H9 (cell line): ENCODE data around the gene OBI1. TPM values are rescaled to one million over a fixed set of nuclear protein-coding genes. Genes with fewer than 3 reads are reported as not detected.

ENCODE experiments used
- DNase-seq: peaks from one replicate; pipeline ENCODE4 v3.0.0-alpha.2; 2017
- H2AFZ ChIP-seq: one replicate; pipeline ENCODE4 v1.6.1; 2013; ENCODE audit warnings: mild to moderate bottlenecking, low read length, control low read depth, moderate library complexity
- H2AK5ac ChIP-seq: 2 replicates; pipeline ENCODE4 v1.6.1; 2013; ENCODE audit warnings: low read length, control low read depth, mixed read lengths; ENCODE audit not compliant: insufficient read length
- H2BK120ac ChIP-seq: one replicate; pipeline ENCODE4 v1.6.1; 2013; ENCODE audit warnings: low read depth, mild to moderate bottlenecking, low read length, control low read depth, inconsistent platforms; ENCODE audit not compliant: poor library complexity, severe bottlenecking
- H2BK12ac ChIP-seq: 2 replicates; pipeline ENCODE4 v1.6.1; 2013; ENCODE audit warnings: low read length, control low read depth, mixed read lengths, low read depth; ENCODE audit not compliant: insufficient read length
- H2BK15ac ChIP-seq: 2 replicates; pipeline ENCODE4 v1.6.1; 2013; ENCODE audit warnings: low read depth, low read length, control low read depth
- H2BK20ac ChIP-seq: one replicate; pipeline ENCODE4 v1.6.1; 2013; ENCODE audit warnings: low read depth, mild to moderate bottlenecking, low read length, control low read depth, inconsistent platforms; ENCODE audit not compliant: poor library complexity, severe bottlenecking
- H2BK5ac ChIP-seq: 2 replicates; pipeline ENCODE4 v1.6.1; 2013; ENCODE audit warnings: low read length, control low read depth, mixed read lengths; ENCODE audit not compliant: insufficient read length
- H3K14ac ChIP-seq: 2 replicates; pipeline ENCODE4 v1.6.1; 2013; ENCODE audit warnings: low read length, control low read depth; ENCODE audit not compliant: insufficient read depth
- H3K18ac ChIP-seq: 2 replicates; pipeline ENCODE4 v1.6.1; 2013; ENCODE audit warnings: low read depth, mild to moderate bottlenecking, mixed read lengths, low read length, control low read depth; ENCODE audit not compliant: insufficient read length
- H3K23ac ChIP-seq: 2 replicates; pipeline ENCODE4 v1.6.1; 2013; ENCODE audit warnings: low read length, control low read depth, mixed read lengths, low read depth; ENCODE audit not compliant: insufficient read length
- H3K23me2 ChIP-seq: 2 replicates; pipeline ENCODE4 v1.6.1; 2013; ENCODE audit warnings: low read depth, mild to moderate bottlenecking, mixed read lengths, low read length, control low read depth; ENCODE audit not compliant: insufficient read length, poor library complexity, severe bottlenecking
- H3K27ac ChIP-seq: 2 replicates; pipeline ENCODE4 v1.5.1; 2013; ENCODE audit warnings: low read length, control low read depth, mixed read lengths, low read depth; ENCODE audit not compliant: insufficient read length
- H3K27me3 ChIP-seq: 2 replicates; pipeline ENCODE4 v1.6.1; 2013; ENCODE audit warnings: low read length, control low read depth, inconsistent platforms; ENCODE audit not compliant: insufficient read depth
- H3K4ac ChIP-seq: 2 replicates; pipeline ENCODE4 v1.6.1; 2013; ENCODE audit warnings: low read depth, mild to moderate bottlenecking, control low read depth, inconsistent platforms, low read length, moderate library complexity
- H3K4me1 ChIP-seq: 2 replicates; pipeline ENCODE4 v1.6.1; 2013; ENCODE audit warnings: low read length, control low read depth, inconsistent platforms; ENCODE audit not compliant: insufficient read depth
- H3K4me2 ChIP-seq: 2 replicates; pipeline ENCODE4 v1.6.1; 2013; ENCODE audit warnings: low read length, control low read depth, mixed read lengths; ENCODE audit not compliant: insufficient read length, insufficient read depth
- H3K56ac ChIP-seq: 2 replicates; pipeline ENCODE4 v1.6.1; 2013; ENCODE audit warnings: low read depth, mild to moderate bottlenecking, mixed read lengths, low read length, control low read depth; ENCODE audit not compliant: insufficient read length
- H3K79me1 ChIP-seq: 2 replicates; pipeline ENCODE4 v1.6.1; 2013; ENCODE audit warnings: low read depth, mild to moderate bottlenecking, moderate library complexity, low read length, control low read depth, inconsistent platforms; ENCODE audit not compliant: insufficient read depth, poor library complexity, severe bottlenecking
- H3K79me2 ChIP-seq: 2 replicates; pipeline ENCODE4 v1.6.1; 2013; ENCODE audit warnings: low read length, control low read depth, inconsistent platforms; ENCODE audit not compliant: insufficient read depth
- H3K9ac ChIP-seq: 2 replicates; pipeline ENCODE4 v1.6.1; 2013; ENCODE audit warnings: low read length, control low read depth, mixed read lengths; ENCODE audit not compliant: insufficient read length; ENCODE audit errors: extremely low read depth
- H3K9me3 ChIP-seq: one replicate; pipeline ENCODE4 v1.6.1; 2013; ENCODE audit warnings: low read depth, low read length, inconsistent platforms; ENCODE audit not compliant: control insufficient read depth
- H3T11ph ChIP-seq: one replicate; pipeline ENCODE4 v1.6.1; 2013; ENCODE audit warnings: mild to moderate bottlenecking, low read length, control low read depth, inconsistent platforms
- H4K20me1 ChIP-seq: one replicate; pipeline ENCODE4 v1.6.1; 2013; ENCODE audit not compliant: control insufficient read depth, insufficient read length, insufficient read depth
- H4K5ac ChIP-seq: 2 replicates; pipeline ENCODE4 v1.6.1; 2013; ENCODE audit warnings: low read depth, mild to moderate bottlenecking, mixed read lengths, low read length, control low read depth; ENCODE audit not compliant: insufficient read length
- H4K8ac ChIP-seq: replicated peaks from 2 replicates; pipeline ENCODE4 v1.6.1; 2013; ENCODE audit warnings: low read length, control low read depth, mixed read lengths, low read depth; ENCODE audit not compliant: insufficient read length
- H4K91ac ChIP-seq: 2 replicates; pipeline ENCODE4 v1.6.1; 2013; ENCODE audit warnings: low read depth, mild to moderate bottlenecking, moderate library complexity, mixed read lengths, low read length, control low read depth; ENCODE audit not compliant: insufficient read length
- H3K27ac Mint-ChIP-seq, 3 experiments: 2 replicates in 2 of 3; 3 replicates in 1 of 3; pipeline ENCODE4 v1.8.0; 2020 to 2021; ENCODE audit warnings: mixed read lengths in 3 of 3, mild to moderate bottlenecking in 1 of 3, moderate library complexity in 1 of 3
- H3K27me3 Mint-ChIP-seq: 2 replicates; pipeline ENCODE4 v1.8.0; 2021; ENCODE audit warnings: low read depth, mild to moderate bottlenecking, moderate library complexity, mixed read lengths
- H3K36me3 Mint-ChIP-seq, 3 experiments: 2 replicates in 2 of 3; 3 replicates in 1 of 3; pipeline ENCODE4 v1.8.0; 2020 to 2021; ENCODE audit warnings: low read depth in 3 of 3, mixed read lengths in 3 of 3; ENCODE audit not compliant: insufficient read depth in 1 of 3
- H3K4me1 Mint-ChIP-seq, 2 experiments: 2 replicates each; pipeline ENCODE4 v1.8.0; 2020; ENCODE audit warnings: mixed read lengths in 2 of 2
- H3K4me3 Mint-ChIP-seq, 2 experiments: 2 replicates in 1 of 2; 3 replicates in 1 of 2; pipeline ENCODE4 v1.8.0; 2020 to 2021; ENCODE audit warnings: mild to moderate bottlenecking in 2 of 2, mixed read lengths in 2 of 2, moderate library complexity in 1 of 2
- H3K9me3 Mint-ChIP-seq, 2 experiments: 2 replicates in 1 of 2; 3 replicates in 1 of 2; pipeline ENCODE4 v1.8.0; 2020; ENCODE audit warnings: mild to moderate bottlenecking in 2 of 2, mixed read lengths in 2 of 2, moderate library complexity in 1 of 2
- WGBS: extraction: QIAGEN DNeasy Blood & Tissue Kit; methylation state at CpG from one replicate; pipeline ENCODE4 v1.1.7; 2013; ENCODE audit warnings: missing lambda C conversion rate, low lambda C conversion rate, mixed read lengths; ENCODE audit not compliant: insufficient read length; ENCODE audit errors: extremely low coverage; 5-methylcytosine and 5-hydroxymethylcytosine counted together
- total RNA-seq: library from RNA; stranded (reverse); gene quantifications from 2 replicates; pipeline ENCODE4 v1.2.1, GENCODE V29; 2021
- TF ChIP-seq, protein P1 (sequence below): fragments of 200-600 bp; sonication (generic); conservative IDR thresholded peaks from 3 replicates; pipeline ENCODE4 v1.8.0; 2021; ENCODE audit warnings: antibody characterized with exemption, mild to moderate bottlenecking

OBI1 gene
- total RNA-seq, 1 experiment from 2014 or later = 24.4 TPM

DNA sequence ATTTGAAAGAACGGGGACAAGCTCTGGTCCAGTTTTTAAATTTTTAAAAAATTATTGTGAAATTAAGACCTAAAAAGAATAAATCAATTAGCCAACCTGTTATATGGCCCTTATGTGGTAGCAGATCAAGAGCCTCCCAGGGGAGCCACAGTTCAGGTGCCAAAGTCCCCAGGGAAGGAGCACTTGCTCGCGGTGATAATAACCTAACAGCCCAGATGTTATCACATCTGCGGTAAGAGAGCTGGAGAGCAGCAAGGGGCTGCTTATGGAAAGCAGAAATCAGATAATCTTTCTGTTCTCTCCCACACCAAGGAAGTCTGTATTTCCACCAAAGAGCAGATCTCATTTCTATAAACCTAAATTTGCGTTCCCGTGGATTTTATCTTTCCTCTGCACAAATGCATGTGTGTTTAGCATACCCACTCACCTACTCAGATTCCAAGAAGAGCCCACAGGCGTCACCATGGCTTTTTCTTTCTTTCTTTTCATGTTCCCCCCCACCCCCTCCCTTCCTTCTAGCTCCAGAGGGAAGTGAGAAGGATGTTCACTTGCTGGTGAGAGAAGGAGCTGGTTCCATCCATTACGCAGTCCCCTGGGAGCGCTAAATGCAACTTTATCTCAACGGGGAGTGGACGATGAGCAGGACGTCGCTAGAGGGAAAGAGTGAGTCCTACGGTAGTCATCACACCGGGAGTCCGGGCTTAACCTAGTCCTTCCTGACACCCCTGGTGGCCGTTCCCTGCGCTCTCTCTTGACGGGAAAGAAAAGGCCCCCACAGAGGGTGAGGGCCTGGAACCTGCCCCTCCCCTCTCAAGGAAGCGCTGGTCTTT, 54.0 kb downstream of the OBI1 start:
- no peaks in the 10 kb centered on the region for H3K9me3 ChIP-seq
- H3K9ac ChIP-seq = no peak overlapping the region
- peaks cover 23% of the 10 kb centered on the region for H3K23me2 ChIP-seq
- no peak overlapping the region for H2AK5ac ChIP-seq
- no peak overlapping the region for H2BK5ac ChIP-seq
- peak; percentile 79 for DNase-seq
- no peak overlapping the region for H4K91ac ChIP-seq
- Mint-ChIP-seq H3K27ac (no peak overlapping the region), H3K9me3 (peaks cover 8 to 16% of the 10 kb centered on the region in 2 experiments; a peak in 3 of 5 replicates), H3K4me3 (peak overlapping the region in 1 of 2 experiments; percentile 58; a peak in 3 of 5 replicates), H3K27me3 (peaks cover 96% of the 10 kb centered on the region), H3K4me1 (peaks cover 36 to 67% of the 10 kb centered on the region in 2 experiments), H3K36me3 (peaks cover 0 to 2% (median 2%) of the 10 kb centered on the region in 3 experiments; a peak in 3 of 7 replicates)
- H3K79me1 ChIP-seq = no peaks in the 10 kb centered on the region
- no peak overlapping the region for H2BK12ac ChIP-seq
- no peak overlapping the region for H2BK15ac ChIP-seq
- H3K27me3 ChIP-seq = peaks cover 92% of the 10 kb centered on the region
- H2BK120ac ChIP-seq = no peak overlapping the region
- H3K27ac ChIP-seq = no peak overlapping the region
- no peak overlapping the region for H3K4ac ChIP-seq
- TF ChIP-seq, protein P1, sequence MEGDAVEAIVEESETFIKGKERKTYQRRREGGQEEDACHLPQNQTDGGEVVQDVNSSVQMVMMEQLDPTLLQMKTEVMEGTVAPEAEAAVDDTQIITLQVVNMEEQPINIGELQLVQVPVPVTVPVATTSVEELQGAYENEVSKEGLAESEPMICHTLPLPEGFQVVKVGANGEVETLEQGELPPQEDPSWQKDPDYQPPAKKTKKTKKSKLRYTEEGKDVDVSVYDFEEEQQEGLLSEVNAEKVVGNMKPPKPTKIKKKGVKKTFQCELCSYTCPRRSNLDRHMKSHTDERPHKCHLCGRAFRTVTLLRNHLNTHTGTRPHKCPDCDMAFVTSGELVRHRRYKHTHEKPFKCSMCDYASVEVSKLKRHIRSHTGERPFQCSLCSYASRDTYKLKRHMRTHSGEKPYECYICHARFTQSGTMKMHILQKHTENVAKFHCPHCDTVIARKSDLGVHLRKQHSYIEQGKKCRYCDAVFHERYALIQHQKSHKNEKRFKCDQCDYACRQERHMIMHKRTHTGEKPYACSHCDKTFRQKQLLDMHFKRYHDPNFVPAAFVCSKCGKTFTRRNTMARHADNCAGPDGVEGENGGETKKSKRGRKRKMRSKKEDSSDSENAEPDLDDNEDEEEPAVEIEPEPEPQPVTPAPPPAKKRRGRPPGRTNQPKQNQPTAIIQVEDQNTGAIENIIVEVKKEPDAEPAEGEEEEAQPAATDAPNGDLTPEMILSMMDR = peak; percentile 45
- H3K18ac ChIP-seq = no peak overlapping the region
- H3K4me1 ChIP-seq = no peaks in the 10 kb centered on the region
- no peak overlapping the region for H3T11ph ChIP-seq
- H3K79me2 ChIP-seq = no peaks in the 10 kb centered on the region
- no peak overlapping the region for H3K23ac ChIP-seq
- no peak overlapping the region for H2AFZ ChIP-seq
- H3K4me2 ChIP-seq = peak overlapping the region; percentile 64
- no peak overlapping the region for H4K5ac ChIP-seq
- WGBS = no CpG with 5 or more reads among the region's 20 CpGs
- H2BK20ac ChIP-seq = no peak overlapping the region
- H3K56ac ChIP-seq = no peak overlapping the region
- H4K8ac ChIP-seq = no peak overlapping the region
- H4K20me1 ChIP-seq = no peaks in the 10 kb centered on the region
- no peak overlapping the region for H3K14ac ChIP-seq
